Mesendoderm (in vitro differentiated cells): ENCODE measurements around the gene UBE2R2.
"Not testable (repeated sequence)": the region's sequence is repeated elsewhere in the genome, so short reads cannot be mapped to it uniquely, and the experiment has no call there.

ENCODE experiments used
- DNase-seq: peaks from one replicate; pipeline ENCODE4 v3.0.0; 2013
- H2AK5ac ChIP-seq: 2 replicates; pipeline ENCODE4 v1.6.1; 2013; ENCODE audit warnings: low read length, inconsistent platforms
- H2BK120ac ChIP-seq: 2 replicates; pipeline ENCODE4 v1.6.1; 2013; ENCODE audit warnings: low read depth, mild to moderate bottlenecking, low read length, moderate library complexity, mixed read lengths
- H2BK15ac ChIP-seq: replicated peaks from 2 replicates; pipeline ENCODE4 v1.6.1; 2013; ENCODE audit warnings: low read depth, mild to moderate bottlenecking, moderate library complexity
- H2BK5ac ChIP-seq: 2 replicates; pipeline ENCODE4 v1.6.1; 2013; ENCODE audit warnings: low read length, inconsistent platforms
- H3K18ac ChIP-seq: 2 replicates; pipeline ENCODE4 v1.6.1; 2013; ENCODE audit warnings: mild to moderate bottlenecking, low read length, mixed read lengths
- H3K23ac ChIP-seq: one replicate; pipeline ENCODE4 v1.6.1; 2013; ENCODE audit warnings: low read length
- H3K27ac ChIP-seq: 2 replicates; pipeline ENCODE4 v1.5.1; 2013; ENCODE audit warnings: low read depth, mild to moderate bottlenecking, inconsistent platforms, low read length, moderate library complexity
- H3K27me3 ChIP-seq: 2 replicates; pipeline ENCODE4 v1.6.1; 2013; ENCODE audit warnings: low read length, control low read depth, mild to moderate bottlenecking, inconsistent platforms; ENCODE audit not compliant: insufficient read depth, poor library complexity
- H3K36me3 ChIP-seq: 2 replicates; pipeline ENCODE4 v1.6.1; 2013; ENCODE audit warnings: low read length, inconsistent platforms; ENCODE audit not compliant: control insufficient read depth, insufficient read depth
- H3K4ac ChIP-seq: one replicate; pipeline ENCODE4 v1.6.1; 2013; ENCODE audit warnings: low read depth, mild to moderate bottlenecking, low read length, moderate library complexity
- H3K4me1 ChIP-seq: 2 replicates; pipeline ENCODE4 v1.6.1; 2013; ENCODE audit warnings: low read depth, low read length, inconsistent platforms; ENCODE audit not compliant: control insufficient read depth
- H3K4me2 ChIP-seq: 2 replicates; pipeline ENCODE4 v1.6.1; 2013; ENCODE audit warnings: low read length
- H3K4me3 ChIP-seq: 2 replicates; pipeline ENCODE4 v1.5.1; 2013; ENCODE audit warnings: mild to moderate bottlenecking, low read length
- H3K56ac ChIP-seq: one replicate; pipeline ENCODE4 v1.6.1; 2013; ENCODE audit warnings: low read length
- H3K79me1 ChIP-seq: 2 replicates; pipeline ENCODE4 v1.6.1; 2013; ENCODE audit warnings: low read length, inconsistent platforms
- H3K79me2 ChIP-seq: 2 replicates; pipeline ENCODE4 v1.6.1; 2013; ENCODE audit warnings: mild to moderate bottlenecking, low read length; ENCODE audit not compliant: control insufficient read depth, insufficient read depth
- H3K9ac ChIP-seq: 2 replicates; pipeline ENCODE4 v1.6.1; 2013; ENCODE audit warnings: low read length, inconsistent platforms
- H4K5ac ChIP-seq: one replicate; pipeline ENCODE4 v1.6.1; 2013; ENCODE audit warnings: low read length
- H4K8ac ChIP-seq: one replicate; pipeline ENCODE4 v1.6.1; 2013; ENCODE audit warnings: low read depth, mild to moderate bottlenecking, control low read depth, low read length, moderate library complexity
- WGBS: extraction: QIAGEN DNeasy Blood & Tissue Kit; methylation state at CpG from one replicate; pipeline ENCODE4 v1.1.7; 2013; ENCODE audit warnings: low lambda C conversion rate, missing lambda C conversion rate; ENCODE audit not compliant: insufficient coverage; ENCODE audit errors: extremely low coverage; 5-methylcytosine and 5-hydroxymethylcytosine counted together

UBE2R2 gene

GRCh38 chr9:33800886-33801285 is 16.1 kb upstream of the UBE2R2 start:
- no peaks in the 10 kb centered on the region for H3K79me1 ChIP-seq
- H3K27me3 ChIP-seq, result no peaks in the 10 kb centered on the region
- no peak overlapping the region for H4K5ac ChIP-seq
- no peak overlapping the region for H3K4me2 ChIP-seq
- no peaks in the 10 kb centered on the region for H3K79me2 ChIP-seq
- H2BK5ac ChIP-seq, result no peak overlapping the region
- no peak overlapping the region for H2BK15ac ChIP-seq
- H3K56ac ChIP-seq, result no peak overlapping the region
- no peak overlapping the region for H3K23ac ChIP-seq
- WGBS, result no CpG with 5 or more reads among the region's 2 CpGs
- H3K9ac ChIP-seq, result no peak overlapping the region
- H3K4ac ChIP-seq, result no peak overlapping the region
- DNase-seq, result no peak
- no peak overlapping the region for H4K8ac ChIP-seq
- no peaks in the 10 kb centered on the region for H3K4me1 ChIP-seq
- H3K36me3 ChIP-seq, result no peaks in the 10 kb centered on the region
- no peak overlapping the region for H3K4me3 ChIP-seq
- H3K27ac ChIP-seq, result no peak overlapping the region
- H3K18ac ChIP-seq, result no peak overlapping the region
- H2BK120ac ChIP-seq, result no peak overlapping the region
- no peak overlapping the region for H2AK5ac ChIP-seq

GRCh38 chr9:33801943-33802500 is 14.9 kb upstream of the UBE2R2 start:
- H3K27me3 ChIP-seq, DNase-seq: not testable (repeated sequence)
- WGBS, result no CpG with 5 or more reads among the region's 2 CpGs

GRCh38 chr9:33804196-33804595 is 12.8 kb upstream of the UBE2R2 start:
- not testable (repeated sequence) for H3K23ac ChIP-seq, H3K79me1 ChIP-seq, H3K4me1 ChIP-seq, H2BK120ac ChIP-seq, H2BK15ac ChIP-seq, H3K18ac ChIP-seq, H2AK5ac ChIP-seq, H2BK5ac ChIP-seq, H3K27ac ChIP-seq, H3K79me2 ChIP-seq, H3K27me3 ChIP-seq, H3K36me3 ChIP-seq, H4K8ac ChIP-seq, H3K4me3 ChIP-seq, H3K4me2 ChIP-seq, H3K56ac ChIP-seq, H4K5ac ChIP-seq, DNase-seq, H3K9ac ChIP-seq, H3K4ac ChIP-seq
- WGBS, result no CpG with 5 or more reads among the region's 3 CpGs

More at GRCh38 chr9:33801943-33802500, 14.9 kb upstream of the UBE2R2 start:
- not testable (repeated sequence) for H3K9ac ChIP-seq, H3K56ac ChIP-seq, H2BK15ac ChIP-seq, H2AK5ac ChIP-seq, H3K79me2 ChIP-seq, H3K27ac ChIP-seq, H3K36me3 ChIP-seq, H2BK120ac ChIP-seq, H3K79me1 ChIP-seq, H3K18ac ChIP-seq, H3K4me1 ChIP-seq, H4K5ac ChIP-seq, H3K4ac ChIP-seq, H3K4me3 ChIP-seq, H3K4me2 ChIP-seq, H4K8ac ChIP-seq, H3K23ac ChIP-seq, H2BK5ac ChIP-seq

- not testable (repeated sequence) for H3K18ac ChIP-seq, H3K4ac ChIP-seq, H3K56ac ChIP-seq, H3K9ac ChIP-seq, H2BK5ac ChIP-seq, H3K27me3 ChIP-seq, H3K4me3 ChIP-seq, H3K27ac ChIP-seq, H2AK5ac ChIP-seq, H2BK120ac ChIP-seq, H3K36me3 ChIP-seq, H3K4me2 ChIP-seq, H3K4me1 ChIP-seq, H3K79me2 ChIP-seq, H3K79me1 ChIP-seq, H4K5ac ChIP-seq, H4K8ac ChIP-seq, H2BK15ac ChIP-seq, DNase-seq, H3K23ac ChIP-seq
- no CpG with 5 or more reads among the region's 2 CpGs for WGBS
Observed at GRCh38 chr9:33807156-33807555, 9.8 kb upstream of the UBE2R2 start.

- H3K79me1 ChIP-seq, H2BK15ac ChIP-seq, H3K4me1 ChIP-seq, H3K9ac ChIP-seq, DNase-seq, H3K27me3 ChIP-seq, H3K56ac ChIP-seq, H4K8ac ChIP-seq, H3K36me3 ChIP-seq, H3K4me3 ChIP-seq, H3K18ac ChIP-seq, H3K27ac ChIP-seq, H3K79me2 ChIP-seq, H3K23ac ChIP-seq, H4K5ac ChIP-seq, H3K4ac ChIP-seq, H3K4me2 ChIP-seq, H2BK5ac ChIP-seq, H2BK120ac ChIP-seq, H2AK5ac ChIP-seq: not testable (repeated sequence)
- no CpG with 5 or more reads among the region's 1 CpG for WGBS
Observed at GRCh38 chr9:33808979-33809322, 8.0 kb upstream of the UBE2R2 start.

- H2AK5ac ChIP-seq, result no peak overlapping the region
- no peak overlapping the region for H4K8ac ChIP-seq
- H3K56ac ChIP-seq, result no peak overlapping the region
- H2BK120ac ChIP-seq, result no peak overlapping the region
- H3K79me2 ChIP-seq, result no peaks in the 10 kb centered on the region
- H3K79me1 ChIP-seq, result no peaks in the 10 kb centered on the region
- no peak overlapping the region for H4K5ac ChIP-seq
- H3K4me3 ChIP-seq, result no peak overlapping the region
- H3K27ac ChIP-seq, result no peak overlapping the region
- no peaks in the 10 kb centered on the region for H3K4me1 ChIP-seq
- no peak overlapping the region for H3K9ac ChIP-seq
- H3K4me2 ChIP-seq, result no peak overlapping the region
- no peak overlapping the region for H3K23ac ChIP-seq
- no peak for DNase-seq
- no peaks in the 10 kb centered on the region for H3K36me3 ChIP-seq
- no CpG with 5 or more reads among the region's 1 CpG for WGBS
- no peak overlapping the region for H3K4ac ChIP-seq
- H2BK5ac ChIP-seq, result no peak overlapping the region
- no peaks in the 10 kb centered on the region for H3K27me3 ChIP-seq
- H3K18ac ChIP-seq, result no peak overlapping the region
- H2BK15ac ChIP-seq, result no peak overlapping the region
Observed at GRCh38 chr9:33809506-33809905, 7.5 kb upstream of the UBE2R2 start.
